CD8-positive, alpha-beta memory T cell (primary cell): Measurements from ENCODE around the gene CACNG4. TPM values are rescaled to one million over a fixed set of nuclear protein-coding genes. Genes with fewer than 3 reads are reported as not detected.

Experiments used
- CTCF ChIA-PET: fragments of 350-600 bp; sonication (Branson Sonifier 250); formaldehyde crosslinking; loops from one replicate; lab custom pipeline; 2021; ENCODE audit warnings: antibody characterized with exemption; lab: Charles Lee
- POLR2A ChIA-PET: fragments of 350-600 bp; sonication (Branson Sonifier 250); formaldehyde crosslinking; loops from one replicate; lab custom pipeline; 2021; ENCODE audit warnings: antibody characterized with exemption; lab: Charles Lee
- DNase-seq, 5 donors: peaks; one replicate each; pipeline versions ENCODE4 v3.0.0 to v3.0.0-alpha.2; 2020 to 2022; ENCODE audit warnings: mixed read lengths in 1 of 5
- H3K27ac ChIP-seq: one replicate; pipeline ENCODE4 v1.7.0; 2013; ENCODE audit warnings: low read depth, mild to moderate bottlenecking, low read length, moderate library complexity
- H3K27me3 ChIP-seq: 2 replicates; pipeline ENCODE4 v1.7.0; 2013; ENCODE audit warnings: low read length, mild to moderate bottlenecking; ENCODE audit not compliant: insufficient read depth, poor library complexity, severe bottlenecking
- H3K36me3 ChIP-seq: 2 replicates; pipeline ENCODE4 v1.7.0; 2013; ENCODE audit warnings: mild to moderate bottlenecking, low read length, moderate library complexity; ENCODE audit not compliant: insufficient read depth
- H3K4me1 ChIP-seq: 2 replicates; pipeline ENCODE4 v1.7.0; 2013; ENCODE audit warnings: mild to moderate bottlenecking, low read length, moderate library complexity; ENCODE audit not compliant: insufficient read depth
- H3K4me3 ChIP-seq: 2 replicates; pipeline ENCODE4 v1.7.0; 2013; ENCODE audit warnings: mild to moderate bottlenecking, low read length
- H3K9me3 ChIP-seq: 2 replicates; pipeline ENCODE4 v1.7.0; 2013; ENCODE audit warnings: mild to moderate bottlenecking, low read length
- H3K27ac Mint-ChIP-seq, 8 donors: one replicate each; pipeline ENCODE4 v1.8.0; 2020 to 2021; ENCODE audit warnings: mixed read lengths in 8 of 8, mild to moderate bottlenecking in 6 of 8, inconsistent platforms in 3 of 8, moderate library complexity in 3 of 8
- H3K27me3 Mint-ChIP-seq, 2 donors: one replicate each; pipeline ENCODE4 v1.8.0; 2020 to 2021; ENCODE audit warnings: mixed read lengths in 2 of 2, mild to moderate bottlenecking in 1 of 2, moderate library complexity in 1 of 2
- H3K36me3 Mint-ChIP-seq, 3 donors: one replicate each; pipeline ENCODE4 v1.8.0; 2020 to 2021; ENCODE audit warnings: mixed read lengths in 3 of 3, inconsistent platforms in 1 of 3, mild to moderate bottlenecking in 1 of 3
- H3K4me1 Mint-ChIP-seq, 3 donors: one replicate each; pipeline ENCODE4 v1.8.0; 2020 to 2021; ENCODE audit warnings: mixed read lengths in 3 of 3, inconsistent platforms in 1 of 3, mild to moderate bottlenecking in 1 of 3
- H3K4me3 Mint-ChIP-seq, 7 donors: one replicate each; pipeline ENCODE4 v1.8.0; 2020 to 2021; ENCODE audit warnings: mixed read lengths in 7 of 7, mild to moderate bottlenecking in 6 of 7, moderate library complexity in 4 of 7, inconsistent platforms in 2 of 7
- H3K9me3 Mint-ChIP-seq, 5 donors: one replicate each; pipeline ENCODE4 v1.8.0; 2020 to 2022; ENCODE audit warnings: mixed read lengths in 5 of 5, mild to moderate bottlenecking in 3 of 5, moderate library complexity in 2 of 5, inconsistent platforms in 1 of 5
- polyA plus RNA-seq: library from polyadenylated mRNA; unstranded; fragments of 300-500 nt; fragmentation: Illumina TruSeq; gene quantifications from one replicate; pipeline ENCODE4 v1.2.3, GENCODE V29; 2021
- total RNA-seq, 2 experiments: library from RNA; stranded (reverse); gene quantifications; one replicate each; pipeline ENCODE4 v1.2.3, GENCODE V29; 2021

Gene CACNG4
- total and polyA plus RNA-seq, 3 experiments from 2014 or later: not detected

DNA sequence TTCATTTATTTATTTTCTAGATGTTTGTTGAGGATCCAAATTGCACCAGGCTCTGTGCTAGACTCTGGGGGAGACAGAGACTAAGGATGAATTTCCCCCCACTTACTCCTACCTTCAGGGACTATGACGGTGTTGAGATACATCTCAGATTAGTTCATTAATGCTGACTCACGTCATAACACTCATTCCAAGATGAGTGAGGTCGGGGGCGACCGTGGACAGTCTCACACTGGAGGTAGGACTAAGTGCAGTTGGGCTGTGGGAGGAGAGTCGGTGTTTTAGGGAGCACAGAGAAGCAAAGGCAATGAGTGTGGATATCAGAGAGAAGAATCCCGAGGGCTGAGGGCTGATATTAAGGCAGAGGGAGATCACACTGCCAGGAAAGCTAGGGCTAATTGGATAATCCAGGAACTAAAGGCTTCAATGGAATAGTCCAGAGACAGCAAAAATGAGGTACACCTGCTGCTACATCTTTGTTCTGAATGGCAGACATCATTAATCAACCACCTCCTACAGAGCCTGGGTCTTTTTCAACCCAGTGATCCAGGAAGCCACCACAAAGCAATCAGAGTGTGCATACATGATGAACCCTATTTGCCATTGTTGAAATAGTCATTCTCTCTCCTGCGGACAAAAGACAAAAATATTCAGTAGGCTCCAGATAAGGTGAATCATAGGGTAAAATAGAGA, 38.6 kb upstream of the CACNG4 start:
- peaks cover 13 to 56% of the 10 kb centered on the region in 2 donors for H3K27me3 Mint-ChIP-seq
- no peak overlapping the region for H3K4me3 ChIP-seq
- ChIA-PET POLR2A (no interaction called here), CTCF (no interaction called here)
- H3K4me3 Mint-ChIP-seq: no peak overlapping the region
- H3K36me3 Mint-ChIP-seq: no peaks in the 10 kb centered on the region
- H3K9me3 Mint-ChIP-seq: peaks cover 0 to 9% (median 3%) of the 10 kb centered on the region in 5 donors
- no peak overlapping the region for H3K27ac Mint-ChIP-seq
- H3K9me3 ChIP-seq: no peaks in the 10 kb centered on the region
- H3K4me1 Mint-ChIP-seq: no peaks in the 10 kb centered on the region
- no peak for DNase-seq
- no peaks in the 10 kb centered on the region for H3K27me3 ChIP-seq
- no peak overlapping the region for H3K27ac ChIP-seq
- H3K36me3 ChIP-seq: no peaks in the 10 kb centered on the region
- H3K4me1 ChIP-seq: no peaks in the 10 kb centered on the region

DNA sequence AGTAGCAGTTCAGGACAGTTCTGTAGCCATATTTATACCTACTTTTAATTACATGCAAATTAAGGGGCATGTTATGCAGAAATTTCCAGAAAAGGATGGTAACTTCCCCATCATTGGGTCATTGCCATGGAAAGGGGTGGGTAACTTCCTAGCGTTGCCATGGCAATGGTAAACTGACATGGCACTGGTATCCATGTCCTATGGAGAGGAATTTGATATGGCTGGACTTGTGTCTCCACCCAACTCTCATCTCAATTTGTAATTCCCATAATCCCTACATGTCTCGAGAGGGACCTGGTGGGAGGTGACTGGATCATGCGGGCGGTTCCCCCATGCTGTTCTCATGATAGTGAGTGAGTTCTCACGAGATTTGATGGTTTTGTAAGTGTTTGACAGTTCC, 35.6 kb upstream of the CACNG4 start:
- Mint-ChIP-seq H3K27me3 (peaks cover 15 to 54% of the 10 kb centered on the region in 2 donors), H3K36me3 (no peaks in the 10 kb centered on the region), H3K9me3 (no peaks in the 10 kb centered on the region), H3K4me1 (no peaks in the 10 kb centered on the region), H3K4me3 (no peak overlapping the region), H3K27ac (no peak overlapping the region)
- H3K4me3 ChIP-seq: no peak overlapping the region
- no peak for DNase-seq
- POLR2A ChIA-PET: no interaction called here
- H3K9me3 ChIP-seq: no peaks in the 10 kb centered on the region
- no peaks in the 10 kb centered on the region for H3K4me1 ChIP-seq
- no peak overlapping the region for H3K27ac ChIP-seq
- no peaks in the 10 kb centered on the region for H3K36me3 ChIP-seq
- H3K27me3 ChIP-seq: no peaks in the 10 kb centered on the region
- CTCF ChIA-PET: no interaction called here

DNA sequence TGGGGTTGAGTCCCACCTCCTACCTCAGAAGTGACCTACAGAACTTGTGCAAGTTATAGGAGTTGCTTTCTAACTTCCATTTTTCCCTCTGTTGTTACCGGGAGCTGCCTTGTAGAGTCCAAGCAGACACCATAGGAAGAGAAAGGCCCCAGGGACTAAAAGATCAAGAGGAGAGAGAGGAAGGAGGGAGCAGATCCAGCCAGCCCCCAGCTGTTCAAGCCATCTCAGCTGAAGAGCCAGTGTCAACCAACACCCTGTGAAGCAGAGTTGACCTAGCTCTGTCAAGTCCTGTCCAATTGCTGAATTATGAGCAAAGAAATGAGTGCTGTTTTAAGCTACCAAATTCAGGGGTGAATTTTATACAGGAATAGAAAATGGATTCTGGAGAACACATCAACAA, 34.9 kb upstream of the CACNG4 start:
- no peak for DNase-seq
- no peaks in the 10 kb centered on the region for H3K27me3 ChIP-seq
- no peaks in the 10 kb centered on the region for H3K4me1 ChIP-seq
- no peak overlapping the region for H3K4me3 Mint-ChIP-seq
- no peak overlapping the region for H3K27ac ChIP-seq
- no peaks in the 10 kb centered on the region for H3K36me3 ChIP-seq
- ChIA-PET CTCF (no interaction called here), POLR2A (no interaction called here)
- H3K9me3 Mint-ChIP-seq: no peaks in the 10 kb centered on the region
- H3K27me3 Mint-ChIP-seq: peaks cover 15 to 54% of the 10 kb centered on the region in 2 donors
- H3K27ac Mint-ChIP-seq: no peak overlapping the region
- H3K4me3 ChIP-seq: no peak overlapping the region
- H3K9me3 ChIP-seq: no peaks in the 10 kb centered on the region
- no peaks in the 10 kb centered on the region for H3K4me1 Mint-ChIP-seq
- H3K36me3 Mint-ChIP-seq: no peaks in the 10 kb centered on the region

DNA sequence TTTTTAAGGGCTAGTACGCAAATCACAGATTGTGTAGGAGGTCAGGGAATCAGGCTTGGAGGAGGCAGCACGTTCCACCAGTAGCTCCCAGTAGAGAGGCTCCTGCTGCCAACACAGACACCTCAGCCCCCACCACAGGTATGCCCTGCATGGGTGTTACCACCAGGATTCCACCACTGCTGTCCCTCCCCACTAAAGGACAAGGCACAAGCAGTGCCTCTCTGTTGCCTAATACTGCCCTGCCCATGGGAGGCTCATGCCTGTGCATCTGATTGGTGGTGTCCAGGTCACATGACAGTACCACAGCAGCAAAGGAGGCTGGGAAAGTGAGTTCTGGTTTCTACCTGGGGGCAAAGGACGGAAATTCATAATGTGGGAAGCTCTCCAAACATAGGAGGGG, 33.6 kb upstream of the CACNG4 start:
- no peaks in the 10 kb centered on the region for H3K9me3 ChIP-seq
- no peaks in the 10 kb centered on the region for H3K36me3 Mint-ChIP-seq
- H3K27ac Mint-ChIP-seq: no peak overlapping the region
- CTCF ChIA-PET: no interaction called here
- H3K27me3 ChIP-seq: no peaks in the 10 kb centered on the region
- H3K9me3 Mint-ChIP-seq: no peaks in the 10 kb centered on the region
- no peak overlapping the region for H3K4me3 ChIP-seq
- H3K4me1 ChIP-seq: no peaks in the 10 kb centered on the region
- peaks cover 15 to 51% of the 10 kb centered on the region in 2 donors for H3K27me3 Mint-ChIP-seq
- no peak for DNase-seq
- no peaks in the 10 kb centered on the region for H3K4me1 Mint-ChIP-seq
- POLR2A ChIA-PET: no interaction called here
- no peak overlapping the region for H3K4me3 Mint-ChIP-seq
- H3K36me3 ChIP-seq: no peaks in the 10 kb centered on the region
- H3K27ac ChIP-seq: no peak overlapping the region

DNA sequence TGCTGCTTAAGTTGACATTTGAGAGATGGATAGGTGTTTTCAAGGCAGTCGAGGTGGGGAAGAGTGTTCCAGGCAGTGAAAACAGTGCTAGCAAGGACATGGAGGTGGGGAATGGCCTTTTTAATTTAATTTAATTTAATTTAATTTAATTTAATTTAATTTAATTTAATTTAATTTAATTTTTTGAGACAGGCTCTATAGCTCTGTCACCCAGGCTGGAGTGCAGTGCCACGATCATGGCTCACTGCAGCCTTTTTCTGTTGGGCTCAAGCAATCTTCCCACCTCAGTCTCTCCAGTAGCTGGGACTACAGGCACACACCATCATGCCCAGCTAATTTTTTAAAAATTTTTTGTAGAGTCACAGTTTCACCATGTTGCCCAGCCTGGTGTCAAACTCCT, 32.2 kb upstream of the CACNG4 start:
- H3K27ac ChIP-seq: no peak overlapping the region
- H3K36me3 Mint-ChIP-seq: no peaks in the 10 kb centered on the region
- no peaks in the 10 kb centered on the region for H3K9me3 ChIP-seq
- H3K4me3 Mint-ChIP-seq: no peak overlapping the region
- H3K9me3 Mint-ChIP-seq: no peaks in the 10 kb centered on the region
- H3K4me1 ChIP-seq: no peaks in the 10 kb centered on the region
- ChIA-PET CTCF (no interaction called here), POLR2A (no interaction called here)
- no peaks in the 10 kb centered on the region for H3K4me1 Mint-ChIP-seq
- peaks cover 14 to 38% of the 10 kb centered on the region in 2 donors for H3K27me3 Mint-ChIP-seq
- no peak for DNase-seq
- no peaks in the 10 kb centered on the region for H3K36me3 ChIP-seq
- H3K4me3 ChIP-seq: no peak overlapping the region
- H3K27me3 ChIP-seq: no peaks in the 10 kb centered on the region
- H3K27ac Mint-ChIP-seq: no peak overlapping the region

DNA sequence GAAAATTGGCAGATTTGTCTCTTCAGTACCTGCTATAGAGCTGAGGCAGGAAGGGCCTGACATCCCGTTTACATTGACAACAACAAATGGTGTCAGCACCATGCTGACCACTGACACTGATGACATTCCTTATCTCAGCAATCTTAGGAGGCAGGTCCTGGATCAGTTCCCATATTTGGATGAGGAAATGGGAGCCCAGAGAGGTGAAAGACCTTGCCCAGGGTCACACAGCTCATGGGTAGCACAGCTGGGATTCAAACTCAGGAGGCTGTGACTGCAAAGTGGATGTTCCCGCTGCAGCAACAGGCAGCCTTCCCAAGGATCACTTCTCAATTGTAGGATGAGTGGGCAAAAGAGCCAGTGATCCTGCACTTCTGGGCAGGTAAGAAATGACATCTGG, 30.5 kb upstream of the CACNG4 start:
- H3K27ac ChIP-seq: no peak overlapping the region
- no peaks in the 10 kb centered on the region for H3K4me1 Mint-ChIP-seq
- CTCF ChIA-PET: no interaction called here
- POLR2A ChIA-PET: no interaction called here
- no peak overlapping the region for H3K27ac Mint-ChIP-seq
- H3K4me3 Mint-ChIP-seq: no peak overlapping the region
- no peak overlapping the region for H3K4me3 ChIP-seq
- no peak for DNase-seq
- H3K9me3 Mint-ChIP-seq: peaks cover 0 to 10% (median 4%) of the 10 kb centered on the region in 5 donors
- H3K27me3 Mint-ChIP-seq: peaks cover 14 to 41% of the 10 kb centered on the region in 2 donors
- no peaks in the 10 kb centered on the region for H3K36me3 Mint-ChIP-seq
- H3K4me1 ChIP-seq: no peaks in the 10 kb centered on the region
- H3K27me3 ChIP-seq: peaks cover 3% of the 10 kb centered on the region
- no peaks in the 10 kb centered on the region for H3K36me3 ChIP-seq
- no peaks in the 10 kb centered on the region for H3K9me3 ChIP-seq

DNA sequence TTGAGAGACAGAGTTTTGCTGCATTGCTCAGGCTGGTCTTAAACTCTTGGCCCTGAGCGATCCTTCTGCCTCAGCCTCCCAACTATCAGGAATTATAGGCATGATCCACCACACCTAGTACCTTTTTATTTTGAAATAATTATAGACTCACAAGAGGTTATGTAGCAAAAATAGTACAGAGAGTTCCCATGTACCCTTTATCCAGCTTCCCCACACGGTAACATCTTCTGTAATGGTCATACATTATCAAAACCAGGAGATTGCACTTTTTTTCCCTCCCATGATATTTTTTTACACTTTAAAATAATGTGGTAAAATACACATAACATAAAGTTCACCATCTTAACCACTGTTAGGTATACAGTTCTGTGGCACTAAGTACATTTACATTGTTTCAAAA, 28.8 kb upstream of the CACNG4 start:
- Histone ChIP-seq H3K4me3 (no peak overlapping the region), H3K4me1 (no peaks in the 10 kb centered on the region), H3K27ac (no peak overlapping the region), H3K36me3 (no peaks in the 10 kb centered on the region), H3K9me3 (no peaks in the 10 kb centered on the region), H3K27me3 (peaks cover 3% of the 10 kb centered on the region)
- POLR2A ChIA-PET: no interaction called here
- Mint-ChIP-seq H3K36me3 (peaks cover 0 to 3% (median 0%) of the 10 kb centered on the region in 3 donors), H3K27ac (no peak overlapping the region), H3K27me3 (peaks cover 17 to 39% of the 10 kb centered on the region in 2 donors), H3K4me1 (no peaks in the 10 kb centered on the region), H3K9me3 (peaks cover 0 to 10% (median 4%) of the 10 kb centered on the region in 5 donors), H3K4me3 (no peak overlapping the region)
- CTCF ChIA-PET: no interaction called here
- DNase-seq: no peak

DNA sequence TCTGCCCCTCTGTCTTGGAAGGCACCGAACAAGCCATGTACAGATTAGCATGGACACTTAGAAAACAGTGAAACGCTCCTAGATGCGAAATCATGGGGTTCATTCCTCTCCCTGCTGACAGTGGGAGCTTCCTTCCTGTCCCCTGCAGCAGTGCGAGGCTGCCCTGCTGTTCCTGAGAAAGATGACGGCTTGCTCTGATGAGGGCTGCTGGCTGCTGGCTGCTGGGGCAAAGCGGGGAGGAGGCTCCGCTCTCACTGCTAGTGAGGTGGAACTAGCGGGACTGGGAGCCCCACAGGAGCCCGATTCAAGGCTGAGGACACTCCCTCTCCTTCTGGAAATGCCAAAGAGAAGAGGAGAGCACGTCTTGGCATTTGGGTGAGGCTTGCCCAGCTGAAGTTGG, 25.9 kb upstream of the CACNG4 start:
- Histone ChIP-seq H3K4me1 (no peaks in the 10 kb centered on the region), H3K4me3 (no peak overlapping the region), H3K27me3 (peaks cover 3% of the 10 kb centered on the region), H3K36me3 (no peaks in the 10 kb centered on the region), H3K27ac (no peak overlapping the region), H3K9me3 (no peaks in the 10 kb centered on the region)
- Mint-ChIP-seq H3K27me3 (peaks cover 25 to 56% of the 10 kb centered on the region in 2 donors), H3K36me3 (peaks cover 0 to 3% (median 0%) of the 10 kb centered on the region in 3 donors), H3K27ac (no peak overlapping the region), H3K4me3 (no peak overlapping the region), H3K4me1 (no peaks in the 10 kb centered on the region), H3K9me3 (peaks cover 0 to 12% (median 4%) of the 10 kb centered on the region in 5 donors)
- ChIA-PET POLR2A (no interaction called here), CTCF (no interaction called here)
- no peak for DNase-seq
